ENCODE measurements around the gene UTF1.

UTF1 gene, protein sequence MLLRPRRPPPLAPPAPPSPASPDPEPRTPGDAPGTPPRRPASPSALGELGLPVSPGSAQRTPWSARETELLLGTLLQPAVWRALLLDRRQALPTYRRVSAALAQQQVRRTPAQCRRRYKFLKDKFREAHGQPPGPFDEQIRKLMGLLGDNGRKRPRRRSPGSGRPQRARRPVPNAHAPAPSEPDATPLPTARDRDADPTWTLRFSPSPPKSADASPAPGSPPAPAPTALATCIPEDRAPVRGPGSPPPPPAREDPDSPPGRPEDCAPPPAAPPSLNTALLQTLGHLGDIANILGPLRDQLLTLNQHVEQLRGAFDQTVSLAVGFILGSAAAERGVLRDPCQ

DNA sequence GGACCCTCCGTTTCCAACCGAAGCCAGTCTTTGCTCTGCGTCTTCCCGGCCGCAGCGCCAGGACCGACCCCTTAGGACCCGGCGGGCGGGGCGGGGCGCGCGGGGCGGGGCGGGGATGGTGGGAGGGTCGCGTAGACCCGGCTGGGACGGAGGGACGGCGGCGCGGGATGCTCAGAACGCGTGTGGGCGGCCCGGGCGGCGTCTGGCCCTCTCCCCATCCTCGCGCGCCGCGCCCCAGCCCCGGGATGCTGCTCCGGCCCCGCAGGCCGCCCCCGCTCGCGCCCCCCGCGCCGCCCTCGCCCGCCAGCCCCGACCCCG, at the start of gene UTF1:
Gene UTF1, plus strand, starts transcription at position 174 of the 318 bp plus-strand sequence. Its CDS starts 72 bp downstream, at position 246.
- DNase-seq, result no peak

DNA sequence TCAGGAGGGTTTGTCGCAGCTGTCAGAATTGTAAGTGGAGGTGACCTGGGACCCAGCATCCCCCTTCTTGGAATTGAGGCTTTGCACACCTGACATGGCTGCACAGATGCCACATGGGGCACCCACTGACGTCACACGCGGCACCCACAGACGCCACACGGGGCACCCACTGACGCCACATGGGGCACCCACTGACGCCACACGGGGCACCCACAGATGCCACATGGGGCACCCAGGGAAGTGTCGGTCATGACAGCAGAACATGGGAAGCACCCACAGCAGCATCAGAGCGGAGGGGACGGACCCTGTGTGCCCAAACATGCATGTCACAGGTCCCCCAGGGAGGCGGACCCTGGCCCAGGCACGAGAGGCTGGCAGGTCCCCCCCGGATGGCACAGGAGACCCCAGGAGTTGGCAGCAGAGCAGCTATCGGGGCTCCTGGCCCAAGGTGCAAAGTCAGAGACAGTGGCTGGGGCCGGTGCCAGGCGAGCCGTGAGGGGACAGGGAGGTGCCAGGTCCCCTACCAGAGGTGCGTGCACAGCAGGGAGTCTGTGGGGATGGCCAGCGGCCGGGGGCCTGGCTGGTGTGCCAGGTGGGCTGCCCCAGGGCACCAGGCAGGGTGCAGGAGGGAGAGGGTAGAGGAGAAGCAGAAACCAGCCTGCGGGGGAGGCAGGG, 48.9 kb upstream of the UTF1 start:
- no peak for DNase-seq

- no peak for DNase-seq
Measured at GRCh38 chr10:133182190-133182589, 47.8 kb upstream of the UTF1 start.

DNA sequence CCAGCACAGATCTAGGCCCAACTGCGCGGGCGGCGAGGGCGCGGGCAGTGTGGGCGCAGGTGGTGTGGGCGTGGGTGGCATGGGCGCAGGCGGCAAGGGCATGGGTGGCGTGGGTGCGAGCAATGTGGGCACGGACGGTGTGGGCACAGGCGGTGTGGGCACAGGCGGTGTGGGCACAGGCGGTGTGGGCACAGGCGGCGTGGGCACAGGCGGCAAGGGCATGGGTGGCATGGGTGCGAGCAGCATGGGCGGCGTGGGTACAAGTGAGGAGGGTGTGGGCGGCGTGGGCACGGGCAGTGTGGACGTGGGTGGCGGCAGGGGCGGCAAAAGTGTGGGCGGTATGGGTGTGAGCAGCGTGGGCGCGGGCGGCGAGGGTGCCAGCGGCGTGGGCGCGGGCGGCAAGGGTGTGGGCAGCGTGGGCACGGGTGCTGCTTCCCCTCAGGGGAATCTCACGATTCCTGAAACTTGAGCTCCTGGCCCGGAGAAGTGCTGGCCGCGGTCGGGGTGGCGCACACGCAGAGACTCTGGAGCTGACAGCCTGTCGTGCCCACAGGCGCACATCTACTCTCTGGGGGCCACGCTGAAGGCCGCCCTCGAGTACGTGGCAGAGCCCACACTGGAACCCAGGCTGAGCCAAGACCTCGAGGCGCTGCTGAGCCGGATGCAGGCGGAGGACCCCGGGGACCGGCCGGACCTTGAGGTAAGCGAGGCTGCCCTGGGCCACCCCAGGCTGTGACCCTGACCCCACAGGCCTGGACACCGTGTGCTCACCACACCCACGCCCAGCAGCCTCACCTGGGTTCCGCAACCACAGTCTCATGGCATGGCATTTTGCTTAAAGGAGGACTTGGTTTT, 47.0 kb upstream of the UTF1 start:
- DNase-seq, result no peak

- no peak for DNase-seq
Measured at GRCh38 chr10:133183646-133184378, 46.2 kb upstream of the UTF1 start.

- DNase-seq, result no peak
Measured at GRCh38 chr10:133184591-133185244, 45.3 kb upstream of the UTF1 start.

- DNase-seq, result no peak
Measured at GRCh38 chr10:133185421-133185820, 44.6 kb upstream of the UTF1 start.

DNA sequence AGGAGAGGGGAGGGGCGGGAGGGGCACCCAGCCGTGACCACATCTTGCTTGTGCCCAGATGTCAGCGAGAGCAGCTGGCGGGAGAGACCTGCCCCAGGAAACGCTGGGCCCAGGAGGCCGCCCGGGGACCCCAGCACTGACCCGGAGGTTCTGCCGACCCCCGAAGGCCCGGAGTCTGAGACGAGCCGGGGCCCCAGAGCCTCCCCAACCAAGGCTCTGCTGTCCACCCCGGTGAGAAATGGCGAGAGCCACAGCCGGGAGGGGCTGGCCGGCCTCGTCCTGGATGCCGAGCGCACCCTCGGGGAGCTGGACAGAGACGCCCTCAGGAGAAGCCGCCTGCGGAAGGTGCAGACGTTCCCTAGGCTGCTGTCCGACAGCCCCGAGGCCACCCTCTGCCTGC, 44.1 kb upstream of the UTF1 start:
- no peak for DNase-seq

DNA sequence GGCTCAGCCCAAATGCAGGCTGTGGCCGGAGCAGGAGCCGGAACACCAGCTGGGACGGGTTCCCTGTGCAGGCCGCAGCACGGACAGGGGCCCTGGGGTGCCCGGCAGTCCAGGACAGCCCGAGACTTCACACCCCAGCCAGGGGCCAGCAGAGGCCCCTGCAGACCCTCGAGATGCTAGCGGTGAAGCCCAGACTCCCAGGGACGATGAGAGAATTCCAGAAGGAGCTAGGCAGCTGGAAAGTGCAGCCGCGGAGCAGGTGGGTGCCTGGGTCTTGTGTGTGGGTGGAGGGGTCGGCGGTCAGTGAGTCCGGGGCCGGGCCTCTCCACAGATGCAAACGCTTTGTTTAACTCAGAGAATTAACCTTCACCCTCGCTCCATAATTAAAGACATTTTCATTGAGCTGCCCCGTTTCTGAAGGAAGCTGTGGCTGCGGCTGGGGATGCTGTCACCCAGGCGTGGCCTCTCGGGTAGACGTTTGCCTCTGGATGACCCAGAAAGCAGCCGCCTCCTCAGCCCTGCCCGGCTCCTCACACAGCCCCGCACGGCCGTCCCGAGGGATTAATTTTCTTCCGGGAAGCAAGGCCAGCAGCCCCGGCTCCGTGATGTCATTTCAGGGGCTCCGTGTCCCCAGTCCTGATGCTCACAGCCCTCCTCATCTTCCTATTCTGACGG, 43.5 kb upstream of the UTF1 start:
- DNase-seq, result no peak

DNA sequence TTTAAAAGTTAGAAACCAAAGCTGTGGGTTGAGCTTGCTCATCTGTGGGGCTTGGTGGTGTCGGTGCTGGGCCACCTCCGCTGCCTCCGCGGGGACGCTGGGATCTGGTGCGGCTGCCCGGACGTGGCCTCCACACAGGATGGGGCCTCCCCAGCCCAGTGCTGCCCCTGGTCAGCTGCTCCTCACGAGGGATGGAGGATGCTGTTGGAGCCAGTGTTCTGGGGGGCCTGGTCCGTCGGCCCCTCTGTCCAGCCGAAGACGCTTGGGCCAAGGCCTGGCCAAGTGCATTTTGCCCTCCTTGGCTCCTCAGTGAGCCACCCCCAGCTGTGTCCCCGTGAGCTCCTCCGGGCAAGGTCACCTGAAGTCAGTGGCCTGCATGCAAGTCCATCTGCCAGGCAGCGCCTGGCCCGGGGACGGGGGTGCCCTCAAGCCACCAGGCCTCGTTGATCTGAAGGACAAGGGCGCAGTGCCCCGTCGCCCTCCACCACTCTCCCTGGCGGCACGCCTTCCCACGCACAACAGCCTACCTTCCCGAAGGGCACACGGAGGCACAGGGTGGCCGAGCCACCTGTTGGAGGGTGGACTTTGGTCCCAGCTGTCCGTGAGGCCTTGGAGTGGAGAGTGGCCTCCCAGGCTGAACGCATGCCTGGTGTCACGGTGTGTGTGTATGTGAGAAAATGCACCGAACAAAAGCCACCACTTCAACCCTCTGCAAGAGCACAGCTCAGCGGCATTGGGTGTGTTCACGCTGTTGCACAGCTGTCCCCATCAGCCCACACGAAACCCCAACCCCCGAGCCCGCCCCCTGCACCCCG, 42.7 kb upstream of the UTF1 start:
- DNase-seq, result no peak

DNA sequence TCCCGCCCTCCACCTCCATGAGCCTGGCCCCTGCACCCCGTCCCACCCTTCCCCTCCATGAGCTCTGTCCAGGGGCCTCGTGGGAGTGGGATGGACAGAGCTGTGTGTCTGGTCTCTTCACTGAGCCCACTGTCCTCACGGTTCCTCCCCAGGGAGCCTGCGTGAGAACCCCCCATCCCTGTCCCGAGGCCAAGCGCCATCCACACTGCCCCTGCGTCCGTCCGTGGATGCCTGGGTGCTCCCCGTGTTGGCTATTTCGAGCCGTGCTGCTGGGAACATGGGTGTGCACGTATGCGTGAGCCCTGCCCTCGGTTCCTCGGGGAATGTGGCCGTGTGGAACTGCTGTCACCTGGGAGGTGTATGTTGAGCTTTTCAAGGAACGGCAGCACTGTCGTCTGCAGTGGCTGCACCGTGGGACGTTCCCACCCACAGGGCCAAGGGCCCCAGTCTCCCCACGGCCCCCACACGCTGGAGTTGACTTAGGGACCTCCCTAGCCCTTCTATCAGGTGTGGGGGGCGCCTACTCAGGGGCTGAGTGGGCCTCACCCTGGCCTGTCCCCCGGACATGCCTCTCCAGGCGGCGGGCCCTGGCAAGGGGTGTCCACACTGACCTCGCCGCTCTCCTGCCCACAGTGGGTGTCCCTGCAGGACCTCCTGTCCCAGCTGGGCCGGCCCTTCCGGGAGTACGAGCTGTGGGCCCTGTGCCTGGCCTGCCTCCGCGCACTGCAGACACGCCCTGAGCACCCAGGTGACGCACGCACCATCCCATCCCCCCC, 41.9 kb upstream of the UTF1 start:
- no peak for DNase-seq

- DNase-seq, result no peak
Measured at GRCh38 chr10:133189256-133189655, 40.8 kb upstream of the UTF1 start.

- DNase-seq, result no peak
Measured at GRCh38 chr10:133189726-133190125, 40.3 kb upstream of the UTF1 start.

DNA sequence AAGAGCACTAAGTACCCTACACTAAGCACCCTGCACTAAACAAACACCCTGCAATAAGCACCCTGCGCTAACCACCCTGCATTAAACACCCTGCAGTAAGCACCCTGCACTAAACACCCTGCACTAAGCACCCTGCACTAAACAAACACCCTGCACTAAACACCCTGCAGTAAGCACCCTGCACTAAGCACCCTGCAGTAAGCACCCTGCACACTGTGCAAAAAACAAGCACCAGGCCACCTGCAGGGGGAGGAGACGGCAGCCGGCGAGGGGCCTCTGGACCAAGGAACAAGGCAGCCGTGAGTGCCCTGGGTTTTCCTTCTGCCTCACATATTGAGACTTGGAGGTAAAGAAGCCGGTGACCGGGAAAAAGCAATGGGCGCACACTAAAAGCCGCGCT, 39.8 kb upstream of the UTF1 start:
- no peak for DNase-seq

- no peak for DNase-seq
Measured at GRCh38 chr10:133191651-133192050, 38.4 kb upstream of the UTF1 start.

- DNase-seq, result no peak
Measured at GRCh38 chr10:133194151-133194550, 35.9 kb upstream of the UTF1 start.

DNA sequence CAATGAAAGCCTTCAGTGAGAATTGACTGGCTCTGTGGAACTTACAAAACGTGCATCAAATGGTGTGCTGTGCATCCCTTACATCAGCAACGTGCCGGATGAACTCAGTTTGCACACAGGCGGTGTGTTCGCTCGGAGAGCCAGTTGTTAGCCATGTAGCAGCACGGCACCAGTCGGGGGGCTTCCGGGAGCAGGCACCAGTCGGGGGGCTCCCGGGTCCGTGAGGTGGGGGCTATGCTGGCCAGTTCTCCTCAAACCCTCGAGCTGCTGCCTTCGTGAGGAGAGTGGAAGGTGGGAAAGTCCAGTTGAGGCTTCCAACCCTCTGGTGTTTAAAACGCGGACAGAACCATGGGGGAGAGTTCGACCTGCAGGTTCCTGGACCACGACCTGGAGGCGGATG, 34.9 kb upstream of the UTF1 start:
- DNase-seq, result no peak

- DNase-seq, result no peak
Measured at GRCh38 chr10:133195611-133196010, 34.4 kb upstream of the UTF1 start.

DNA sequence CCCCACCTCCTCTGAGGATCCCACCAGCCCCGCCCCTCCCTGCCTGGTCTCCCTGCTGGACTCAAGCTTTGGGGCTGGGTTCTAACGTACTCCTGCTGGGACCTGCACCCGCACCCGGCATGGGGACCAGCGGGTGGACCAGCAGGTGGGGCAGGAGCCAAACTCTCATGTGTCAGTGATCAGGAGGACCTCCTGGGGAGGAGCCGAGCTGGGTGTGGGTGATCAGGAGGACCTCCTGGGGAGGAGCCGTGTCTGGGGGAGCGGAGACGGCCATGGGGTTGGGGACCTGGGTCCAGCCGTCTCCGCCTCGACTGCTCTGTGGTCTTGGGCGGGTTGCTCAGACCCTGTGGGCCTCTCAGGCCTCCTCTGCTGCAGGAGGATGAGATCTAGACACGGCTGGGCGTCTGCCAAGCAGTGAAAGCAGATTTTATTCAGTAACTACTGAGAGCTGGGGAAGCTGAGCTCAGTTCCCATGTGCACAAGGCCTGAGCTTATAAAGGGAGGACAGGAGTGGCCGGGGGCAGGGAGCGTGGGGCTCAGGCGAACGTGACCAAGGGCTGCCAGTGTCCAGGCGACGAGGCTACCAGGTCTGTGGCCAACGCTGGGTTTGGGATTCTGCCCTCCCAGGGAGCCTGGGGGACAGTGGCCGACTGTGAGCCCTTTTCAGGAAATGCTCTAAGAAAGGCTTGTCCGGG, 33.6 kb upstream of the UTF1 start:
- no peak for DNase-seq

Measured in suppressor macrophage treated with lipopolysaccharide for 1 hour (primary cell).